Omental fat pad (tissue), 4 donors: ENCODE data around the gene AVEN. TPM values are rescaled to one million over a fixed set of nuclear protein-coding genes. Genes with fewer than 3 reads are reported as not detected.

Experiments used
- ATAC-seq: fragments of 150-250 bp; one replicate; pipeline ENCODE4 v1.9.1; 2016; ENCODE audit warnings: mild to moderate bottlenecking, moderate library complexity; ENCODE audit not compliant: low FRiP score
- DNase-seq: peaks from one replicate; pipeline ENCODE4 v3.0.0-alpha.2; 2019; ENCODE audit warnings: low spot score
- CTCF ChIP-seq, 3 donors: fragments of 450-650 bp; IDR thresholded peaks; one replicate each; pipeline ENCODE4 v1.5.1; 2016 to 2017; ENCODE audit warnings: antibody characterized with exemption in 3 of 3, mild to moderate bottlenecking in 3 of 3, moderate library complexity in 2 of 3
- total RNA-seq, 4 donors: library from RNA; depleted of rRNA; stranded (reverse); fragments of >200 nt; gene quantifications; one replicate each; pipeline ENCODE4 v1.1.0, GENCODE V29; 2016

AVEN gene
- total RNA-seq, 4 donors from 2014 or later, result 11.4 to 15.6 (median 14.6) TPM

GRCh38 chr15:33846862-33847261 is 192.1 kb downstream of the AVEN start:
- DNase-seq (no peak), ATAC-seq (no peak)
- TF ChIP-seq CTCF (IDR thresholded peaks at IDR 0.05), result no peak

GRCh38 chr15:33846142-33846541 is 192.9 kb downstream of the AVEN start:
- ATAC-seq (no peak), DNase-seq (no peak)
- TF ChIP-seq CTCF (IDR thresholded peaks at IDR 0.05), result no peak

- ATAC-seq (no peak), DNase-seq (no peak)
- no peak for TF ChIP-seq CTCF (IDR thresholded peaks at IDR 0.05)
Observed at GRCh38 chr15:33844597-33844996, 194.4 kb downstream of the AVEN start.

GRCh38 chr15:33844186-33844585 is 194.8 kb downstream of the AVEN start:
- DNase-seq, result no peak
- no peak for TF ChIP-seq CTCF (IDR thresholded peaks at IDR 0.05)
- ATAC-seq, result no peak

GRCh38 chr15:33840615-33841014 is 198.4 kb downstream of the AVEN start:
- DNase-seq, result no peak
- no peak for TF ChIP-seq CTCF (IDR thresholded peaks at IDR 0.05)
- ATAC-seq, result no peak

- DNase-seq, result no peak
- no peak for TF ChIP-seq CTCF (IDR thresholded peaks at IDR 0.05)
- no peak for ATAC-seq
Observed at GRCh38 chr15:33839540-33839939, 199.5 kb downstream of the AVEN start.

GRCh38 chr15:33837294-33837693 is 201.7 kb downstream of the AVEN start:
- TF ChIP-seq CTCF (IDR thresholded peaks at IDR 0.05), result no peak
- no peak for ATAC-seq
- DNase-seq, result no peak
